Measurements from ENCODE around the gene MYH11.
"Not testable (repeated sequence)": the region's sequence is repeated elsewhere in the genome, so short reads cannot be mapped to it uniquely, and the experiment has no call there.

Gene MYH11

GRCh38 chr16:15849209-15849981 is 7.4 kb downstream of the MYH11 start:
- H3K4me2 ChIP-seq (ENCODE audit: low read length), result no peak overlapping the region
- H3K9ac ChIP-seq, result no peak overlapping the region
- no peak for TF ChIP-seq CTCF (IDR thresholded peaks at IDR 0.05)
- no peaks in the 10 kb centered on the region for H3K36me3 ChIP-seq (ENCODE audit: control insufficient read depth, insufficient read depth, low read length)
- H3K27me3 ChIP-seq (ENCODE audit: control insufficient read depth, insufficient read depth, low read length), result no peaks in the 10 kb centered on the region
- no peak overlapping the region for H2AFZ ChIP-seq
- no peaks in the 10 kb centered on the region for H3K79me2 ChIP-seq
- H3K4me3 ChIP-seq (ENCODE audit: low read depth, low read length), result no peak overlapping the region
- no peak overlapping the region for H3K27ac ChIP-seq
- no peaks in the 10 kb centered on the region for H3K9me3 ChIP-seq (ENCODE audit: control insufficient read depth, low read length)
- H3K4me1 ChIP-seq, result no peaks in the 10 kb centered on the region

- Histone ChIP-seq H3K9me3 (ENCODE audit: control insufficient read depth, low read length) (no peaks in the 10 kb centered on the region), H2AFZ (no peak overlapping the region), H3K9ac (no peak overlapping the region), H3K79me2 (no peaks in the 10 kb centered on the region), H3K27ac (no peak overlapping the region), H3K4me3 (ENCODE audit: low read depth, low read length) (no peak overlapping the region), H3K36me3 (ENCODE audit: control insufficient read depth, insufficient read depth, low read length) (no peaks in the 10 kb centered on the region), H3K27me3 (ENCODE audit: control insufficient read depth, insufficient read depth, low read length) (no peaks in the 10 kb centered on the region), H3K4me2 (ENCODE audit: low read length) (no peak overlapping the region), H3K4me1 (no peaks in the 10 kb centered on the region)
- no peak for TF ChIP-seq CTCF (IDR thresholded peaks at IDR 0.05)
Measured at GRCh38 chr16:15847611-15848175, 9.1 kb downstream of the MYH11 start.

GRCh38 chr16:15846510-15846909 is 10.3 kb downstream of the MYH11 start:
- Histone ChIP-seq H3K4me3 (ENCODE audit: low read depth, low read length) (no peak overlapping the region), H2AFZ (no peak overlapping the region), H3K79me2 (no peaks in the 10 kb centered on the region), H3K36me3 (ENCODE audit: control insufficient read depth, insufficient read depth, low read length) (no peaks in the 10 kb centered on the region), H3K9ac (no peak overlapping the region), H3K27me3 (ENCODE audit: control insufficient read depth, insufficient read depth, low read length) (no peaks in the 10 kb centered on the region), H3K4me1 (no peaks in the 10 kb centered on the region), H3K9me3 (ENCODE audit: control insufficient read depth, low read length) (no peaks in the 10 kb centered on the region), H3K4me2 (ENCODE audit: low read length) (no peak overlapping the region), H3K27ac (no peak overlapping the region)
- TF ChIP-seq CTCF (IDR thresholded peaks at IDR 0.05), result no peak

- H2AFZ ChIP-seq, result no peak overlapping the region
- H3K4me1 ChIP-seq, result no peaks in the 10 kb centered on the region
- no peaks in the 10 kb centered on the region for H3K27me3 ChIP-seq (ENCODE audit: control insufficient read depth, insufficient read depth, low read length)
- no peaks in the 10 kb centered on the region for H3K9me3 ChIP-seq (ENCODE audit: control insufficient read depth, low read length)
- H3K9ac ChIP-seq, result no peak overlapping the region
- H3K4me2 ChIP-seq (ENCODE audit: low read length), result no peak overlapping the region
- TF ChIP-seq CTCF (IDR thresholded peaks at IDR 0.05), result no peak
- H3K27ac ChIP-seq, result no peak overlapping the region
- no peak overlapping the region for H3K4me3 ChIP-seq (ENCODE audit: low read depth, low read length)
- H3K36me3 ChIP-seq (ENCODE audit: control insufficient read depth, insufficient read depth, low read length), result no peaks in the 10 kb centered on the region
- H3K79me2 ChIP-seq, result no peaks in the 10 kb centered on the region
Measured at GRCh38 chr16:15843635-15844279, 13.1 kb downstream of the MYH11 start.

- H3K36me3 ChIP-seq (ENCODE audit: control insufficient read depth, insufficient read depth, low read length); H3K27me3 ChIP-seq (ENCODE audit: control insufficient read depth, insufficient read depth, low read length); H3K79me2 ChIP-seq; H3K9ac ChIP-seq; H3K9me3 ChIP-seq (ENCODE audit: control insufficient read depth, low read length); H3K4me3 ChIP-seq (ENCODE audit: low read depth, low read length); H3K4me2 ChIP-seq (ENCODE audit: low read length); H3K4me1 ChIP-seq; H2AFZ ChIP-seq; H3K27ac ChIP-seq: not testable (repeated sequence)
Measured at GRCh38 chr16:15839204-15839603, 17.6 kb downstream of the MYH11 start.
